ENCODE measurements around the gene MBD2. TPM values are rescaled to one million over a fixed set of nuclear protein-coding genes. Genes with fewer than 3 reads are reported as not detected.
"Not testable (repeated sequence)": the region's sequence is repeated elsewhere in the genome, so short reads cannot be mapped to it uniquely, and the experiment has no call there.

MBD2 gene, protein sequence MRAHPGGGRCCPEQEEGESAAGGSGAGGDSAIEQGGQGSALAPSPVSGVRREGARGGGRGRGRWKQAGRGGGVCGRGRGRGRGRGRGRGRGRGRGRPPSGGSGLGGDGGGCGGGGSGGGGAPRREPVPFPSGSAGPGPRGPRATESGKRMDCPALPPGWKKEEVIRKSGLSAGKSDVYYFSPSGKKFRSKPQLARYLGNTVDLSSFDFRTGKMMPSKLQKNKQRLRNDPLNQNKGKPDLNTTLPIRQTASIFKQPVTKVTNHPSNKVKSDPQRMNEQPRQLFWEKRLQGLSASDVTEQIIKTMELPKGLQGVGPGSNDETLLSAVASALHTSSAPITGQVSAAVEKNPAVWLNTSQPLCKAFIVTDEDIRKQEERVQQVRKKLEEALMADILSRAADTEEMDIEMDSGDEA
- 21.9 and 23.5 TPM in 2 replicates for total RNA-seq (2014; rRNA removed; shearing (Covaris generic))

DNA sequence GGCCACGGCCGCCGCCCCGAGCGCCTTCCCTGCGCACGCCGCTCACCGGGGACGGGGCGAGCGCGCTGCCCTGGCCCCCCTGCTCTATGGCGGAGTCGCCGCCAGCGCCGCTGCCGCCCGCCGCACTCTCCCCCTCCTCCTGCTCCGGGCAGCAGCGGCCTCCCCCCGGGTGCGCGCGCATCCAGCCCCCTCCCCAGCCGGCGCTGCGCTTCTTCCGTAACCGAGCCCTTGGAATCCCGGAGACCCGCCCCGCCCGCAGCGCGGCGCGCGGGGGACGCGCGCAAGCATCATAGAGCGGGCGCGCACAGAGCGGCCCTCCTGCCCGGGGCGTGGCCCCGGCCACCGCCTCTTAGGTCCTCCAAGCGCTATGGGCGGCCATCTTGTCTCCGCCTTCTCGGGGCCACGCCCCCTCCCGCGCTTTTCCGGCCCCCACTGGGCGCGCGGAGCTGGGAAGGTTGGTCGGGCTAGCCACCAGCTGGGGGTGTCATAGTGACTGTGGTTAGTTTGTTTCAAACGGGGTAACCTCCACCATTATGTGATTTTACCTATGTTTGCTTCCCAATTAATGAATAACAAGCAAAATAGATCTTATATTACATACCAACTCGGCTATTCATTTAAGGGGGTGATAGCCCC is at the start of gene MBD2:
Gene MBD2, minus strand, starts transcription at position 291 of the 636 bp plus-strand sequence. Its CDS starts 110 bp downstream, at position 181.
- peak; percentile 93 for DNase-seq (ENCODE audit: low read depth)

DNA sequence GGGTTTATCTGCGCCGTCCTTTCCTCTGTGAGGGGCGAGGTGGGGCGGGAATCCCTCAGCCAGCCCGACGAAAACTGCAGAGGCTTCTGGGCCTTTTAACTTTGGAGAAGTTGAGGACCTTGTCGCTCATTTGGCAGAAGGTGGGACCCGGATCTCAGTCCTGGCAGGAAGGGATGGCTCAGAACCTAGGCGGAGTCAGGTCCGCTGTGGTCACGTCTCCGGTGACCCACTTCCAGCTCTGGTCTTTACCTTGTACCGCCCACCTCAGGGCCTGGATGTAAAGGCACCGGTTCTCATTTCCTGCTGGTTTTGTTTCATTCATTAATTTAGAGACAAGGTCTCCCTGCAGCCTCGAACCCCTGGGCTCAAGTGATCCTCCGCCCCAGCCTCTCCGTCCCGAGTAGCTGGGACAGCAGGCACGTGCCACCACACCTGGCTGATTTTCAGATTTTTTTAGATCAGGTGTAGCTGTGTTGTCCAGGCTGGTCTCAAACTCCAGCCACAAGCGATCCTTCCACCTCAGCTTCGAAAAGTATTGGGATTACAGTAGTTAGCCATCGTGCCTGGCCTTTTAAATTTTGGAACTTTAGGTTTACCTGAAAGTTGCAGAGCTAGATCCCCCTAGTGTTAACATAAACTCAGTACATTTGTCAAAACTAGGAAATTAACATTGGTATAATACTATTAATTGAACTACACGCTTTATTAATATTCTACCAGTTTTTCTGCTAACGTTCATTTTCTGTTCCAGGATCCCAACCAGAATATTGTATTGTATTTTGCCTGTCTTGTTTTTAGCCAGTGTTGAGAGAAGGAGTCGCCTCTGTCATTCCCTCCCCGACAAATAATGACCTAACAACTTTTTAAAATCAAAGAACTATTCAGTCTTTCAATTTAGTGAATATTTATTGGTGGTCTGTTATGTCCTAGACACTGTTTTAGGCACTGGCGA is 45.7 kb upstream of the MBD2 start:
- peak; percentile 76 for DNase-seq (ENCODE audit: low read depth)

DNA sequence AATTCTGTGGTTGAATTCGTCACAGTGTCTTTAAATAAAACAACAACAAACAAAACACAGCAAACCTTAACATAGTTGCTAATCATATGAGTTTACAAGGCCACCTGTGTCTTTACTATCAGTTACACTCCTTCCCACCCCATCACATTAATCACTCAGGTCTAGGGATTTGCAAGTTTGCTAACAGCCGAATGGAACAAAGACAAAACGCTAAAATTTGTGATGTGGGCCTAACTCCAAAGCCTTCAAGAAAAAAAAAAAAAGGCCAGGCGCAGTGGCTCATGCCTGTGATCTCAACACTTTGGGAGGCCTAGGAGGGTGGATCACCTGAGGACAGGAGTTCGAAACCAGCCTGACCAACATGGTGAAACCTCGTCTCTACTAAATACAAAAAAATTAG is 44.3 kb upstream of the MBD2 start:
- DNase-seq (ENCODE audit: low read depth), result peak; percentile 2

DNA sequence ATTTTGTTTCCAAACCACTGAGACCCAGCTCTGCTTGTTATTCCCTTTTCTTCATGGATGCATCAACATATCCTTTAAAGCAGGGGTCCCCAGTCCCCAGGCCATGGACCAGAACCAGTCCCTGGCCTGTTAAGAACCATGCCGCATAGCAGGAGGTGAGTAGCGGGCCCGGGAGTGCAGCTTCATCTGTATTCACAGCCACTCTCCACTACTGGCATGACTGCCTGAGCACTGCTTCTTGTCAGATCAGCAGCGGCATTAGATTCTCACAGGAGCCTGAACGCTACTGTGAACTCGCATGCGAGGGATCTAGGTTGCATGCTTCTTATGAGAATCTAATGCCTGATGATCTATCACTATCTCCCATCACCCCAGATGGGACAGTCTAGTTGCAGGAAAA is 43.2 kb upstream of the MBD2 start:
- no peak for DNase-seq (ENCODE audit: low read depth)

DNA sequence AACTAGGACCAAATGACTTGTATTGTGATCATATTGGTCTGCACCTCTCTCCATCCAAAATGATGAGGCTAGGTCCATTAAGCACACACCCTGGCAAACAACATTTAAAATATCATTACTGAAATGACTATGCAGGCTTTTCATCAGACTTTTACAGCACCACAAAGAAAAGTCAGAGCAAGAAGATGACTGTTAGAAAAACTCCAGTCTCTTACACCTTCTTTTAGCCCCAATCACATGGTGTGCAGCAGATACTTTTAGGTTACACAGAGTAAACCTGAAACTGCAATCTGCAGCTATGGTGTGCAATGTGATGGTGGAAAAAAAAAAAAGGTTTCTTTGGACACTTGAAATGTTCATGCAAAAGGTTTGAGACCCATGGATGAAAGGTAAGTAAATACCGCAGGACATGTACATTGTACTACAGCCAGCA is 39.5 kb upstream of the MBD2 start:
- no peak for DNase-seq (ENCODE audit: low read depth)

DNA sequence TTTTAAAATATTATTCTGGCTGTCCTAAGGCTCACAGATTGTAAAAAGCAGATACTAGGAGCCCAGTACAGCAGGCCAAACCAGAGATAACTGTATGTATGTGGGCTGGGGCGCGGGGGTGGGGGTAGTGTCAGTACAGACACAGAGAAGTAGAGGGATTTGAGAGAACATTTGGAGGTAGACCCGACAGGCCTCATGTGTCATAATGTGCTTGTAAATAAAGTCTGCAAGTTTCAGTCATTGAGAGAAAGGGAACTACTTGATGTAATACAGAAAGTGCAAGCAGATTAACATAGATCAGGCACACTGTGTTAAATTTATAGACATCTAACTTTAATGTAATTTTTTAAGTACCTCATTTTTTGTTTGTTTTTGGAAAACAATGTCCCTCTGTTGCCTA is 37.4 kb upstream of the MBD2 start:
- no peak for DNase-seq (ENCODE audit: low read depth)

DNA sequence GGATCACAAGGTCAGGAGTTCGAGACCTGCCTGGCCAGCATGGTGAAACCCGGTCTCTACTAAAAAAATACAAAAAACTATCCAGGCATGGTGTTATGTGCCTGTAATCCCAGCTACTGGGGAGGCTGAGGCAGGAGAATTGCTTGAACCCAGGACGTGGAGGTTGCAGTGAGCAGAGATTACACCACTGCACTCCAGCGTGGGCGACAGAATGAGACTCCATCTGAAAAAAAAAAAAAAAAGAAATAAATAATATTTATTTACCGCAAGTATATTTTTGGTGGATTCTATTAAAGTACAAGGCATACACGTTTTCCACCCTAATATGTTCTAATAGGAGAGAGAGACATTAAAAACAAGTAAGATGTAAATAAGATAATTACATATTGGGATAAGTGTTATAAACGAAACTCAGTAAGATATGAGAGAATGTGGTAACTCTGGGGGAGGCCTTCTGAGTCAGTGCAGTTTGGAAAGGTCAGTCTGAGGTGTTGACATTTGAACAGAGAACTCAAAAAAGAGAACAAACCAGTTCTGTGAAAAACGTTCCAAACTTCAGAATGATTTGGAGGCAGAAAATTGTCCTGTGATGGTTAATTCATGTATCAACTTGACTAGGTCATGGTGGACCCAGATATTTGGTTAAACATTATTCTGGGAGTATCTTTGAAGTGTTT is 36.1 kb upstream of the MBD2 start:
- no peak for DNase-seq (ENCODE audit: low read depth)

DNA sequence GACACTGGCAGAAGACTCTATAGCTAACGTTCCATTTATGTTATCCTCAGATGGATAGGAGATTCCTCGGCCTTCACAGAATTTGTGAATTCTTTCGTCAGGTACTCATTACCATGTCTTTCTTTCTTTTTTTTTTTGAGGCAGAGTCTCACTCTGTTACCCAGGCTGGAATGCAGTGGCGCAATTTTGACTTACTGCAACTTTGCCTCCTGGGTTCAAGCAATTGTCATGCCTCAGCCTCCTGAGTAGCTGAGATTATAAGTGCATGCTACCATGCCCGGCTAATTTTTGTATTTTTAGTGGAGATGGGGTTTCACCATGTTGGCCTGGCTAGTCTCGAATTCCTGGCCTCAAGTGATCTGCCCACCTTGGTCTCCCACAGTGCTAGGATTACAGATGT is 33.3 kb upstream of the MBD2 start:
- DNase-seq (ENCODE audit: low read depth), result not testable (repeated sequence)

DNA sequence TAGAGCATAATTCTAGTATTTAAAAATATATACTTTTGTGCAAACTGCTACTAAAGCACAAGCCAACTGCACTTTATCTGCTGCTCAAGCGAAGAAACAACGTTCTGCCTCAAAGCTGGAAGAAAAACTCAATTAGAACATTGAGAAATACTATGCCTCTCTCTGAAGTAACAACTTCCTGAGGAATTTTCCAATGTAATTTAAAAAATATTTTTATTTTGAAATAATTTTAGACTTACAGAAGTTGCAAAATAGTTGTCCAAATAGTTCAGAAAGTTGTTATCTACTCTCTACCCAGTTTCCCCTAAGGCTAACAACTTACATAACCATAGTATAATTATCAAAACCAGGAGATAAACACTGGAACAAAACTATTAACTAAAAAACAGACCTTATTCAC is 32.5 kb upstream of the MBD2 start:
- no peak for DNase-seq (ENCODE audit: low read depth)

DNA sequence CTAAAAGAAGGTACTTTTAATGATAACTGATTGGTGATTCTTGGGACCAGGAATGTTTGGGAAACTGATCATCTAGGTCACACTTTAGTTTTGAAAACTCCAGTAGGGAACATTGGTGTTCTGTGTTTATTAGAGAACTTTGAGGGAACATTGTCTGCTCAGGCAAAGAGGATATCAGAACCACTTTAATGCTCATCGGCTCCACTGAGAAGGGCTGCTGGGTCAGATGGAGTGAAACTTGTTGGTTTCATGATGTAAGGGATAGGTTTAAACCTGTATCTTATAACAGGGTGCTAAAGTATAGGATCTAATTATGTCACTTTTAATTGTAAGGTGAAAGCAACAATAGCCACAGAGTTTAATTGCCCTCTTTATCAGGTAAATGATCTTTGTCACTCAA is 30.7 kb upstream of the MBD2 start:
- no peak for DNase-seq (ENCODE audit: low read depth)

DNA sequence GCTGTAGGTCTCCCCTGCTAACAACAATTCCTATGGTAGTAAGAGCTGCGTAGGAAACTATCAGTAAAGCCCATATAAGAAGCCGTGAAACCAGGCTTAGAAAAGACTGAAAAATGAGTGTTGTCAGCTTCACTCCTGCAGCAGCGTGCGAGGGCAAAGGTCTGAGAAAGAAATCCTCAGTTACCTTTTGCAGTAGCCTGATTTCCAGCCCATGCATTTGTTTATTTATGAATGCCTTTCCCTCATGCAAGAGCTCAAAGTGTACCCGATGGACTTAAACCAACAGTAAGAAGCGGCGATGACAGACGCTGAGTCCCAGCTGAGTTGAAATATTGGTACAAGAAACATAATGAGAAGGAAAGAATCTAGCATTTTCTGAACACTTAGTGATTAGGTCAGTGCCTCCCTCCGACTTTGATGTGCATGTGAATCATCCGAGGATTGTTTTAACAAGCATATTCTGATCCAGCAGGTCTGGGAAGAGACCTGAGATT is 29.8 kb upstream of the MBD2 start:
- no peak for DNase-seq (ENCODE audit: low read depth)

DNA sequence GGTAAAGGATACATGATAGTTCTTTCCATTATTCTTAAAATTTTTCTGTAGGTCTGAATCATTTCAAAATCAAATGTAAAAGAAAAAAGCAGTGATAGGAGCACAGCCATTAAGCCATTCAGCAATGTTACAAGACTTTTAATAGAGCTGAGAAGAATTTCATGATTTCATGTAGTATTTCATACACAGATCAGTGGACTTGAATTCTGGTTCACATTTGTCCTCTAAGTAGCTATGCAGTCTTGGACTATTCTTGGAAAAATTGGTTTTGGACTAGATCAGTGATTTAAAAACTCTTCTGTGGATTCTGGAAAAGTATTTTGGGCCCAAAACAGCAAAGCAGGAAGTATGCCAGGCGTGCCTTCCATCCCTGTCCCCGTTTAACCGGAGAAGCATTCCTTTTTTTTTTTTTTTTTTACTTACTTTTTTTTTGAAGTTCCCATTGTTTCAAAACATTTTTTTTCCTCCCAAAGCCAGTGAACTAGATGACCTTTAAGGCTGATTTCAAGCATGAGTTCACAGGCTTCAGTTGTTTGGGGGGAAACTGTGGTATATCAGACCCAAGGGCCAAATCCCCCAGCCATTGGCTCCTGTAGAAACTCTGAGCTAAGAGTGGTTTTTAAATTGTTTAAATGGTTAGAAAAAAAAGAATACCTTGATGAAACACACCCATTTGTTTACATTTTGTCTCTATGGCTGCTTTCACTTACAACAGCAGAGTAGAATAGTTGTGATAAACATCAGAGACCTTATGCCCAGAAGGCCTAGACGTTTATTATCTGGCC is 27.3 kb upstream of the MBD2 start:
- no peak for DNase-seq (ENCODE audit: low read depth)

DNA sequence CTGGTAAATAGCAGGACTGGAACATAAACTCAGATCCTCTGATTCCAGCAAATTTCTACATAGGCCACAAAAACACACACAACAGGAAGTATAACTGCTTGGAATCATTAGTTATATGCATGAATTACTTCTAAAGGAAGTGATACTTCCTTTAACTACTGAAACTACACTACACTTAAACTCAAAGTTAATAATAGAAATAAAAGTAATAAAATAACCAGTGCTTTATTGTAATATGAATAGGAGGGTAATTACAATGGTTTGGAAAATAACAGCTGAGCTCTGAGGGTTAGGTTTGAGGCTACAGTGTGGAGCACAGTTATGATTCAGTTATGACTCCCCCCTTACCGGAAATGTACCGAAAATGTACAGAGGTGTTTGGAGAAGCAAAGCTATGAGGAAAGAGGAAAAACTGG is 26.4 kb upstream of the MBD2 start:
- no peak for DNase-seq (ENCODE audit: low read depth)

DNA sequence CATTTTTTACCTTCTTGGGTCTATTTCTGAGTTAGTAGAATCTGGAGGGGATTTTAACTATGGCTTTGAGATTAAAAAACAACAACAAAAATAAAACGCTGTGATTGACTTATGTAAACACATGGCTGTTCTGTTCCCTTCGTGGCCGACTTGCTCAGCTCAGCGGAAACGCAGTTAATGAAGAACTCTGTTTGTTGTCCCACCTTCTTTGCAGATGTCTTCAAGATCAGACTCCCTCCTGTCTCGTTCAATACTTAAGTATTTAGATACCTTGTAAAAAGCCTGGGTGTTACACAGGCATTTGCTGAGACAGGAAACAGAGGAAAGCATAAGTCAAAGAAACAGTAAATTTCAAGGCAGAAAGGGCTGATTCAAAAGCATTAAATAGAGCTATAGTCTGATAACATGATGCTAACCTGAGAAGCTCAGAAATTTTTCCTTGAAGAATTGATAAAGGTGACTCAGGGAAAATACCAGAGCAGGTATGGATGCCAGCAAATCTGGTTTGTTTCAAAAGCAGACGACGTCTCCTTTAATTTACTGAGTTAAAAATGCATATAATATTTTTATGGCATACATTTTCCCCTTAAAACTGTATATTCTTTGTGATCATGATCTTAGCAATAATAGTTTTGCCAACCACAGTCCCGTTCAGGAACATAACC is 23.2 kb upstream of the MBD2 start:
- DNase-seq (ENCODE audit: low read depth), result no peak

DNA sequence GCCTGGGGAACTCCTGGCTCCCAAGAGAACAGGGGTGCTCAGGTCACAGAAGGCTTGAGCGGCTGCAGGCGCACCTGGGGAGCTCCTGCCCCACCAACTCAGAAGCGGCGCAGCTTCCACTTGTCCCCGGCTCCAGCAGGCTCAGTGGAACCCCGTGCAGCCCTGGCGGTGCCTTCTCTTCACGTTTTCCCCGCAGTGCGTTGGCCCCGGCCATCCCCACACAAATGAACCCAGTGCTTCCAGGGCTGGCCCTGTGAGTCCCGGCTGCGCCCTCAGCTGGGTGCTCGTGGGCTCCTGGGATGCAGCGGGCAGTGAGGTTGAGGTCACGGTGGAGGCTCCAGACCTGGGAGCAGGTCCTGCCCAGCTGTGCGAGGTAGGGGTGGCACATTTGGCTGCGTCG is 17.9 kb upstream of the MBD2 start:
- no peak for DNase-seq (ENCODE audit: low read depth)

DNA sequence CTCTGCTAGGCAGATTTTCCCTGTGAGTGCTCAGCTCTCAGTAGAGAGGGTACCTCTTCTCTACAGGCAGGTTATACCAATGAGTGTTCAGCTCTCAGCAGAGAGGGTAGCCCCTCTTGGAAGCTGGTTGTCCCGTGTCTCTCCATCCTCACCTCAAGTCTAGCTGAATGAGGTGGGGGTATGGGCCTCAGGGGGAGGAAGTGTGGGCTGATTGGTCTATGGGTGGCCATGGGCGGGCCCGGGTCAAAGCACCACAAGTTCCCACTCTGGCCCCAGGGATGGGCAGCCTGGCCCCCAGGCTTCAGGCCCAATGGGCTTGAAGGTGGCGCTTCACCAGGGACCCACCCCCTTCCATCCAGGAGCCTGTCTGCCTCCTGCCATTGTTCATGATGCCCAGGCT is 17.0 kb upstream of the MBD2 start:
- no peak for DNase-seq (ENCODE audit: low read depth)

DNA sequence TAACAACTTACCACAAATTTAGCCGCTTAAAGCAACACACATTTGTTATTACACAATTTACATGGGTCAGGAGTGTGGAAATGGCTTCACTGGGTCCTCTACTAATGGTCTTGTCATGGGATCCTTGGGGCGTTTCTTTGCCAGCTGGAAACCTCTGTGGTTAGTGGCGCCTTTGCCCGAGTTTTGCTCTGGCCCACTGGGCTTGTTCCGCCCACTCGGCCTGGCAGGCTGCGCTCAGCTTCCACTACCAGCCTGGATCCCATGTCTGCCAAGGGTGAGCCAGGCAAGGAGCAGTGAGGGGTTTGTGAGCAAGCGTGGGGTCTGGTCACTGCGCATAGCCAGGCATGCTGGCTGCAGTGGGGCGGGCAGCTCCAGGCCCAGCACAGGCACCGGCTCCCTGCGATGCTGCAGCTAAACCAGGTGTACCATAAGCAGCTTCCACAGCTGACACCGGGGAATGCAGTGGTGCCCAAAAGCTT is 16.2 kb upstream of the MBD2 start:
- no peak for DNase-seq (ENCODE audit: low read depth)

DNA sequence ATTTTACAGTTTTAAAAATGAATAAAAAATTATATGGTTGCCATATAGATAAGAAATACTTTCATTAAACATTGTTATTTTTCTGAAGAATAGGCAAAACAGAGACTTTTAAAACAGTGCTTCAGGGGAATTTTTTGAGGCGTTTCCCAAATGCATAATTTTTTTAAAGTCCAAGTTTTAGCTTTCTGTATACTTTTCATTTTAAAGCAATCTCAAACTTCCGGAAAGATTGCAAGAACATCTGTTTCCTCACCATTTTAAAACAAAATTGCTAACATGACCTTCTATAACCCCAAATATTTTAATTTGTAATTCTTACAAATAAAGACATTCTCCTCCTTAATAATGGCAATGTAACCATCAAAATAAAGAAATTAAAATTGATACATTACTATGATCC is 15.1 kb upstream of the MBD2 start:
- DNase-seq (ENCODE audit: low read depth), result no peak

DNA sequence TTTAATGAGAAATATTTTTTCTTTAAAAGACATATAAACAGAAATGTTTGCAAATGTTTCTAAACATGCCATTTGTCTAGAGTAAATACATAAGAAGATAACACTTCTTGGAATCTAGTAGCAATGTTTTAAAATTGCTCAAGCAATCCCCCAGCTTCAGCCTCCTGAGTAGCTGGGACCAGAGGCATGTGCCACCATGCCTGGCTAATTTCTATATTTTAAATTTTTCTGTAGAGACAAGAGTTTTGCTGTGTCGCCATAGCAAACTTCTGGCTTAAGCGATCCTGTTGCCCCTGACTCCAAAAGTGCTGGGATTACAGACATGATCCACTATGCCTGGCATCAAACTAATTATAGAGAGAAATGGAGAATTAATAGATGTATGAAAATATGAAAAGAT is 14.6 kb upstream of the MBD2 start:
- no peak for DNase-seq (ENCODE audit: low read depth)
